ENCODE results near the gene MCC. TPM values are rescaled to one million over a fixed set of nuclear protein-coding genes. Genes with fewer than 3 reads are reported as not detected.

MCC gene
- total RNA-seq, 2 donors from 2014 or later: 164 to 187 TPM

DNA sequence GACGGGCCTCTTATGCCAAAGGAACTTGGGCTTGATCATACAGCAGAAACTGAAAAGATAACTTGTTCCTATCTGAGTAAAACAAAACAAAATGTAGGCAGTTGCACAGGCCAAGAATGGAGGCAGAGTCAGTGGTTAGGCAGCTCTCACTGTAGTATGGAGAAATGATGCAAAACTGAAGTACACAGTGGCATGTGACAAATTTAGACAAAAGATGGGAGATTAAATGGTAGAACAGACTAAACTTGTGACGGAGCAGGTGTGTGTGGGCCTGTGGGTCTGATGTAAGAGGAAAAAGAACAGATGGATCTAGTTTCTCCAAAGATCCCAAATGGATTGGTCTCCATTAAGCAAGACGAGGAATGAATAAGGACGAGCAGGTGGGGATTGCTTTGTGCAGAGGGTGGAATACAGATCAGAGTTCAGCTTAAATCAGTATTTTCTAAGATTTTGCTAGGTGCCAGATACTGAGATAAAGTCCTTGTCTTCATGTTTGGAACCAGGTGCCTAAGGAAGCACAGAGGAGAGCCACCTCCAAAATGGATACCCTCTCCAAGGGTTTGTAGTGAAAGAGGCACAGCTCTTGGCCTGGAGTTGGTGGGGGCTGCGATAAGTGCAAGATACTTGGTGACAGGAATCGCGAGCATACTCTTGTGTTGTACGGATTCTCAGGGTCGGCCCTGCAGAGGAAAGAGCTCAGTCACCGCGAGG lies 512.4 kb downstream of the MCC start:
- peak overlapping the region; percentile 15 for H3K9ac ChIP-seq (ENCODE audit: extremely low read depth, low read length, poor library complexity, severe bottlenecking)
- no peak for DNase-seq
- H3K4me3 Mint-ChIP-seq: peak overlapping the region; percentile 94

DNA sequence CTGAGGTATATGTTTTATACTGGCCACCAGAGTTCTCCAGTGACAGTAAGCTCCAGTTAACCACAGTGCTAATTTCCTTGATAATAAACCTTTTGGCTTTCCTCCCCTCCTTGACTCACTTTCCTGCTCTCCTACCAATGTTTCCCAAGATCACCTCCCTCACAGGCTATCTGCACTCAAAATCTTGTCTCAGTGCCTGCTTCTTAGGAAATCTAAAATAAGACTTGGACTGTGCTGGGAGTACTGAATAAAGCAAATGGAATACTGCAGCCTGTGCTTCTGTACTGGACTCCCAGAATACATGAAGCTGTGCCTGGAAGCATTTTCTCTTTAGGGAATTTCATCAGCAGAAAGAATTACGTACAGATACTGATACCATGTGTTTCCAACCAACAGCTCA lies 513.4 kb downstream of the MCC start:
- Histone ChIP-seq H3K27ac (ENCODE audit: low read depth, low read length) (no peak overlapping the region), H3K27me3 (ENCODE audit: control insufficient read depth, insufficient read depth, low read length, poor library complexity, severe bottlenecking) (no peaks in the 10 kb centered on the region), H3K36me3 (ENCODE audit: control insufficient read depth, insufficient read depth, low read length) (no peaks in the 10 kb centered on the region), H3K4me3 (ENCODE audit: low read length) (no peak overlapping the region), H3K4me1 (ENCODE audit: control insufficient read depth, insufficient read depth, low read length) (no peaks in the 10 kb centered on the region), H3K9ac (ENCODE audit: extremely low read depth, low read length, poor library complexity, severe bottlenecking) (no peak overlapping the region), H3K9me3 (ENCODE audit: control insufficient read depth, low read length) (no peaks in the 10 kb centered on the region)
- WGBS, 2 experiments (ENCODE audit: insufficient coverage in 1 of 2, insufficient read length in 1 of 2): 97 to 100% methylated on average over 1 of the region's 1 CpG
- H3K4me3 Mint-ChIP-seq: no peak overlapping the region
- TF ChIP-seq CTCF (conservative IDR thresholded peaks at IDR 0.05): no peak
- no peak overlapping the region for H3K27ac Mint-ChIP-seq
- no peaks in the 10 kb centered on the region for H3K36me3 Mint-ChIP-seq (ENCODE audit: low read depth)
- no peaks in the 10 kb centered on the region for H3K27me3 Mint-ChIP-seq (ENCODE audit: insufficient read depth)
- H3K9me3 Mint-ChIP-seq: no peaks in the 10 kb centered on the region
- H3K4me1 Mint-ChIP-seq: peaks cover 17% of the 10 kb centered on the region
- DNase-seq: no peak

More for the DNA sequence above, 512.4 kb downstream of the MCC start:
- Histone ChIP-seq H3K27me3 (ENCODE audit: control insufficient read depth, insufficient read depth, low read length, poor library complexity, severe bottlenecking) (no peaks in the 10 kb centered on the region), H3K27ac (ENCODE audit: low read depth, low read length) (peak overlapping the region; percentile 52), H3K36me3 (ENCODE audit: control insufficient read depth, insufficient read depth, low read length) (peaks cover 3% of the 10 kb centered on the region), H3K4me3 (ENCODE audit: low read length) (peak overlapping the region; percentile 98), H3K4me1 (ENCODE audit: control insufficient read depth, insufficient read depth, low read length) (no peaks in the 10 kb centered on the region), H3K9me3 (ENCODE audit: control insufficient read depth, low read length) (no peaks in the 10 kb centered on the region)
- no peak for TF ChIP-seq CTCF (conservative IDR thresholded peaks at IDR 0.05)
- Mint-ChIP-seq H3K36me3 (ENCODE audit: low read depth) (peaks cover 4% of the 10 kb centered on the region), H3K27ac (peak overlapping the region; percentile 97), H3K4me1 (peaks cover 17% of the 10 kb centered on the region), H3K9me3 (no peaks in the 10 kb centered on the region), H3K27me3 (ENCODE audit: insufficient read depth) (no peaks in the 10 kb centered on the region)
- WGBS, 2 experiments (ENCODE audit: insufficient coverage in 1 of 2, insufficient read length in 1 of 2): 41 to 42% methylated on average over 10 to 11 of the region's 11 CpGs

GRCh38 chr5:112973904-112974303 lies 514.3 kb downstream of the MCC start:
- no peak overlapping the region for H3K4me3 Mint-ChIP-seq
- H3K27ac ChIP-seq (ENCODE audit: low read depth, low read length): no peak overlapping the region
- WGBS, 2 experiments (ENCODE audit: insufficient coverage in 1 of 2, insufficient read length in 1 of 2): 88 to 100% methylated on average over 1 of the region's 1 CpG

More at GRCh38 chr5:112973904-112974303, 514.3 kb downstream of the MCC start:
- H3K27me3 Mint-ChIP-seq (ENCODE audit: insufficient read depth): no peaks in the 10 kb centered on the region
- H3K9me3 Mint-ChIP-seq: no peaks in the 10 kb centered on the region
- Histone ChIP-seq H3K27me3 (ENCODE audit: control insufficient read depth, insufficient read depth, low read length, poor library complexity, severe bottlenecking) (no peaks in the 10 kb centered on the region), H3K4me1 (ENCODE audit: control insufficient read depth, insufficient read depth, low read length) (no peaks in the 10 kb centered on the region), H3K36me3 (ENCODE audit: control insufficient read depth, insufficient read depth, low read length) (no peaks in the 10 kb centered on the region), H3K9ac (ENCODE audit: extremely low read depth, low read length, poor library complexity, severe bottlenecking) (no peak overlapping the region), H3K9me3 (ENCODE audit: control insufficient read depth, low read length) (no peaks in the 10 kb centered on the region), H3K4me3 (ENCODE audit: low read length) (no peak overlapping the region)
- H3K27ac Mint-ChIP-seq: no peak overlapping the region
- DNase-seq: no peak
- H3K4me1 Mint-ChIP-seq: peaks cover 18% of the 10 kb centered on the region
- TF ChIP-seq CTCF (conservative IDR thresholded peaks at IDR 0.05): no peak
- H3K36me3 Mint-ChIP-seq (ENCODE audit: low read depth): no peaks in the 10 kb centered on the region
